Measurements from ENCODE around the gene PTPN6.

PTPN6 gene

GRCh38 chr12:6946033-6946919 lies 4.9 kb upstream of the PTPN6 start:
- Histone ChIP-seq H3K9me3 (ENCODE audit: control insufficient read depth, insufficient read depth, low read length) (no peaks in the 10 kb centered on the region), H3K4me1 (ENCODE audit: control insufficient read depth, low read length) (peaks cover 69% of the 10 kb centered on the region), H3K4me3 (ENCODE audit: low read length) (peak overlapping the region; percentile 95), H3K9me2 (replicated peaks; ENCODE audit: control insufficient read depth, low read length) (no peaks in the 10 kb centered on the region), H3K4me2 (ENCODE audit: low read length) (peak overlapping the region; percentile 100), H3F3A (ENCODE audit: control insufficient read depth, insufficient read depth) (peaks cover 13% of the 10 kb centered on the region), H3K27ac (ENCODE audit: low read depth, low read length) (peak overlapping the region; percentile 80), H4K20me1 (ENCODE audit: control insufficient read depth, insufficient read depth, low read depth, low read length) (no peaks in the 10 kb centered on the region), H3K27me3 (ENCODE audit: control insufficient read depth, low read length) (peaks cover 16% of the 10 kb centered on the region), H3K79me2 (ENCODE audit: control insufficient read depth, low read length) (no peaks in the 10 kb centered on the region), H3K36me3 (ENCODE audit: control insufficient read depth, low read length) (no peaks in the 10 kb centered on the region)
- no peak for TF ChIP-seq EZH2phosphoT487 (IDR thresholded peaks at IDR 0.05; ENCODE audit: borderline replicate concordance, low read length)
- TF ChIP-seq CTCF (IDR thresholded peaks at IDR 0.05; ENCODE audit: low read depth, low read length, poor library complexity, severe bottlenecking): no peak

GRCh38 chr12:6946920-6947374 lies 4.2 kb upstream of the PTPN6 start:
- peak overlapping the region; percentile 95 for H3K4me3 ChIP-seq (ENCODE audit: low read length)
- H4K20me1 ChIP-seq (ENCODE audit: control insufficient read depth, insufficient read depth, low read depth, low read length): no peaks in the 10 kb centered on the region
- H3K4me2 ChIP-seq (ENCODE audit: low read length): peak overlapping the region; percentile 100
- H3K79me2 ChIP-seq (ENCODE audit: control insufficient read depth, low read length): no peaks in the 10 kb centered on the region
- H3K27me3 ChIP-seq (ENCODE audit: control insufficient read depth, low read length): peaks cover 23% of the 10 kb centered on the region
- no peaks in the 10 kb centered on the region for H3K36me3 ChIP-seq (ENCODE audit: control insufficient read depth, low read length)
- TF ChIP-seq EZH2phosphoT487 (IDR thresholded peaks at IDR 0.05; ENCODE audit: borderline replicate concordance, low read length) (no peak), CTCF (IDR thresholded peaks at IDR 0.05; ENCODE audit: low read depth, low read length, poor library complexity, severe bottlenecking) (no peak)
- H3K9me3 ChIP-seq (ENCODE audit: control insufficient read depth, insufficient read depth, low read length): no peaks in the 10 kb centered on the region
- no peaks in the 10 kb centered on the region for H3K9me2 ChIP-seq (replicated peaks; ENCODE audit: control insufficient read depth, low read length)
- peaks cover 76% of the 10 kb centered on the region for H3K4me1 ChIP-seq (ENCODE audit: control insufficient read depth, low read length)
- no peak overlapping the region for H3K27ac ChIP-seq (ENCODE audit: low read depth, low read length)
- H3F3A ChIP-seq (ENCODE audit: control insufficient read depth, insufficient read depth): peaks cover 13% of the 10 kb centered on the region

- H4K20me1 ChIP-seq (ENCODE audit: control insufficient read depth, insufficient read depth, low read depth, low read length): peaks cover 4% of the 10 kb centered on the region; the same call in 1 of the 2 replicates
- H3K4me2 ChIP-seq (ENCODE audit: low read length): no peak overlapping the region
- no peaks in the 10 kb centered on the region for H3K9me3 ChIP-seq (ENCODE audit: control insufficient read depth, insufficient read depth, low read length)
- TF ChIP-seq EZH2phosphoT487 (IDR thresholded peaks at IDR 0.05; ENCODE audit: borderline replicate concordance, low read length) (no peak), CTCF (IDR thresholded peaks at IDR 0.05; ENCODE audit: low read depth, low read length, poor library complexity, severe bottlenecking) (no peak)
- H3K4me3 ChIP-seq (ENCODE audit: low read length): no peak overlapping the region
- peaks cover 30% of the 10 kb centered on the region for H3K27me3 ChIP-seq (ENCODE audit: control insufficient read depth, low read length)
- no peaks in the 10 kb centered on the region for H3K36me3 ChIP-seq (ENCODE audit: control insufficient read depth, low read length)
- peaks cover 13% of the 10 kb centered on the region for H3F3A ChIP-seq (ENCODE audit: control insufficient read depth, insufficient read depth)
- peaks cover 83% of the 10 kb centered on the region for H3K4me1 ChIP-seq (ENCODE audit: control insufficient read depth, low read length)
- H3K27ac ChIP-seq (ENCODE audit: low read depth, low read length): no peak overlapping the region
- no peaks in the 10 kb centered on the region for H3K9me2 ChIP-seq (replicated peaks; ENCODE audit: control insufficient read depth, low read length)
- H3K79me2 ChIP-seq (ENCODE audit: control insufficient read depth, low read length): no peaks in the 10 kb centered on the region
These were observed 3.5 kb upstream of the PTPN6 start for GRCh38 chr12:6947615-6948014.

All from DOHH2 (cell line).